H9 (cell line): Measurements from ENCODE around the gene FAM221B. TPM values are rescaled to one million over a fixed set of nuclear protein-coding genes. Genes with fewer than 3 reads are reported as not detected.

ENCODE experiments used
- DNase-seq: peaks from one replicate; pipeline ENCODE4 v3.0.0-alpha.2; 2017
- H2AFZ ChIP-seq: one replicate; pipeline ENCODE4 v1.6.1; 2013; ENCODE audit warnings: mild to moderate bottlenecking, low read length, control low read depth, moderate library complexity
- H2AK5ac ChIP-seq: 2 replicates; pipeline ENCODE4 v1.6.1; 2013; ENCODE audit warnings: low read length, control low read depth, mixed read lengths; ENCODE audit not compliant: insufficient read length
- H2BK120ac ChIP-seq: one replicate; pipeline ENCODE4 v1.6.1; 2013; ENCODE audit warnings: low read depth, mild to moderate bottlenecking, low read length, control low read depth, inconsistent platforms; ENCODE audit not compliant: poor library complexity, severe bottlenecking
- H2BK12ac ChIP-seq: 2 replicates; pipeline ENCODE4 v1.6.1; 2013; ENCODE audit warnings: low read length, control low read depth, mixed read lengths, low read depth; ENCODE audit not compliant: insufficient read length
- H2BK15ac ChIP-seq: 2 replicates; pipeline ENCODE4 v1.6.1; 2013; ENCODE audit warnings: low read depth, low read length, control low read depth
- H2BK20ac ChIP-seq: one replicate; pipeline ENCODE4 v1.6.1; 2013; ENCODE audit warnings: low read depth, mild to moderate bottlenecking, low read length, control low read depth, inconsistent platforms; ENCODE audit not compliant: poor library complexity, severe bottlenecking
- H2BK5ac ChIP-seq: 2 replicates; pipeline ENCODE4 v1.6.1; 2013; ENCODE audit warnings: low read length, control low read depth, mixed read lengths; ENCODE audit not compliant: insufficient read length
- H3K14ac ChIP-seq: 2 replicates; pipeline ENCODE4 v1.6.1; 2013; ENCODE audit warnings: low read length, control low read depth; ENCODE audit not compliant: insufficient read depth
- H3K18ac ChIP-seq: 2 replicates; pipeline ENCODE4 v1.6.1; 2013; ENCODE audit warnings: low read depth, mild to moderate bottlenecking, mixed read lengths, low read length, control low read depth; ENCODE audit not compliant: insufficient read length
- H3K23ac ChIP-seq: 2 replicates; pipeline ENCODE4 v1.6.1; 2013; ENCODE audit warnings: low read length, control low read depth, mixed read lengths, low read depth; ENCODE audit not compliant: insufficient read length
- H3K23me2 ChIP-seq: 2 replicates; pipeline ENCODE4 v1.6.1; 2013; ENCODE audit warnings: low read depth, mild to moderate bottlenecking, mixed read lengths, low read length, control low read depth; ENCODE audit not compliant: insufficient read length, poor library complexity, severe bottlenecking
- H3K27ac ChIP-seq: 2 replicates; pipeline ENCODE4 v1.5.1; 2013; ENCODE audit warnings: low read length, control low read depth, mixed read lengths, low read depth; ENCODE audit not compliant: insufficient read length
- H3K27me3 ChIP-seq: 2 replicates; pipeline ENCODE4 v1.6.1; 2013; ENCODE audit warnings: low read length, control low read depth, inconsistent platforms; ENCODE audit not compliant: insufficient read depth
- H3K4ac ChIP-seq: 2 replicates; pipeline ENCODE4 v1.6.1; 2013; ENCODE audit warnings: low read depth, mild to moderate bottlenecking, control low read depth, inconsistent platforms, low read length, moderate library complexity
- H3K4me1 ChIP-seq: 2 replicates; pipeline ENCODE4 v1.6.1; 2013; ENCODE audit warnings: low read length, control low read depth, inconsistent platforms; ENCODE audit not compliant: insufficient read depth
- H3K4me2 ChIP-seq: 2 replicates; pipeline ENCODE4 v1.6.1; 2013; ENCODE audit warnings: low read length, control low read depth, mixed read lengths; ENCODE audit not compliant: insufficient read length, insufficient read depth
- H3K56ac ChIP-seq: 2 replicates; pipeline ENCODE4 v1.6.1; 2013; ENCODE audit warnings: low read depth, mild to moderate bottlenecking, mixed read lengths, low read length, control low read depth; ENCODE audit not compliant: insufficient read length
- H3K79me1 ChIP-seq: 2 replicates; pipeline ENCODE4 v1.6.1; 2013; ENCODE audit warnings: low read depth, mild to moderate bottlenecking, moderate library complexity, low read length, control low read depth, inconsistent platforms; ENCODE audit not compliant: insufficient read depth, poor library complexity, severe bottlenecking
- H3K79me2 ChIP-seq: 2 replicates; pipeline ENCODE4 v1.6.1; 2013; ENCODE audit warnings: low read length, control low read depth, inconsistent platforms; ENCODE audit not compliant: insufficient read depth
- H3K9ac ChIP-seq: 2 replicates; pipeline ENCODE4 v1.6.1; 2013; ENCODE audit warnings: low read length, control low read depth, mixed read lengths; ENCODE audit not compliant: insufficient read length; ENCODE audit errors: extremely low read depth
- H3K9me3 ChIP-seq: one replicate; pipeline ENCODE4 v1.6.1; 2013; ENCODE audit warnings: low read depth, low read length, inconsistent platforms; ENCODE audit not compliant: control insufficient read depth
- H3T11ph ChIP-seq: one replicate; pipeline ENCODE4 v1.6.1; 2013; ENCODE audit warnings: mild to moderate bottlenecking, low read length, control low read depth, inconsistent platforms
- H4K20me1 ChIP-seq: one replicate; pipeline ENCODE4 v1.6.1; 2013; ENCODE audit not compliant: control insufficient read depth, insufficient read length, insufficient read depth
- H4K5ac ChIP-seq: 2 replicates; pipeline ENCODE4 v1.6.1; 2013; ENCODE audit warnings: low read depth, mild to moderate bottlenecking, mixed read lengths, low read length, control low read depth; ENCODE audit not compliant: insufficient read length
- H4K8ac ChIP-seq: replicated peaks from 2 replicates; pipeline ENCODE4 v1.6.1; 2013; ENCODE audit warnings: low read length, control low read depth, mixed read lengths, low read depth; ENCODE audit not compliant: insufficient read length
- H4K91ac ChIP-seq: 2 replicates; pipeline ENCODE4 v1.6.1; 2013; ENCODE audit warnings: low read depth, mild to moderate bottlenecking, moderate library complexity, mixed read lengths, low read length, control low read depth; ENCODE audit not compliant: insufficient read length
- H3K27ac Mint-ChIP-seq, 3 experiments: 2 replicates in 2 of 3; 3 replicates in 1 of 3; pipeline ENCODE4 v1.8.0; 2020 to 2021; ENCODE audit warnings: mixed read lengths in 3 of 3, mild to moderate bottlenecking in 1 of 3, moderate library complexity in 1 of 3
- H3K27me3 Mint-ChIP-seq: 2 replicates; pipeline ENCODE4 v1.8.0; 2021; ENCODE audit warnings: low read depth, mild to moderate bottlenecking, moderate library complexity, mixed read lengths
- H3K36me3 Mint-ChIP-seq, 3 experiments: 2 replicates in 2 of 3; 3 replicates in 1 of 3; pipeline ENCODE4 v1.8.0; 2020 to 2021; ENCODE audit warnings: low read depth in 3 of 3, mixed read lengths in 3 of 3; ENCODE audit not compliant: insufficient read depth in 1 of 3
- H3K4me1 Mint-ChIP-seq, 2 experiments: 2 replicates each; pipeline ENCODE4 v1.8.0; 2020; ENCODE audit warnings: mixed read lengths in 2 of 2
- H3K4me3 Mint-ChIP-seq, 2 experiments: 2 replicates in 1 of 2; 3 replicates in 1 of 2; pipeline ENCODE4 v1.8.0; 2020 to 2021; ENCODE audit warnings: mild to moderate bottlenecking in 2 of 2, mixed read lengths in 2 of 2, moderate library complexity in 1 of 2
- H3K9me3 Mint-ChIP-seq, 2 experiments: 2 replicates in 1 of 2; 3 replicates in 1 of 2; pipeline ENCODE4 v1.8.0; 2020; ENCODE audit warnings: mild to moderate bottlenecking in 2 of 2, mixed read lengths in 2 of 2, moderate library complexity in 1 of 2
- WGBS: extraction: QIAGEN DNeasy Blood & Tissue Kit; methylation state at CpG from one replicate; pipeline ENCODE4 v1.1.7; 2013; ENCODE audit warnings: missing lambda C conversion rate, low lambda C conversion rate, mixed read lengths; ENCODE audit not compliant: insufficient read length; ENCODE audit errors: extremely low coverage; 5-methylcytosine and 5-hydroxymethylcytosine counted together
- total RNA-seq: library from RNA; stranded (reverse); gene quantifications from 2 replicates; pipeline ENCODE4 v1.2.1, GENCODE V29; 2021
- TF ChIP-seq, protein P1 (sequence below): fragments of 200-600 bp; sonication (generic); conservative IDR thresholded peaks from 3 replicates; pipeline ENCODE4 v1.8.0; 2021; ENCODE audit warnings: antibody characterized with exemption, mild to moderate bottlenecking

FAM221B gene
- total RNA-seq, 1 experiment from 2014 or later: not detected

DNA sequence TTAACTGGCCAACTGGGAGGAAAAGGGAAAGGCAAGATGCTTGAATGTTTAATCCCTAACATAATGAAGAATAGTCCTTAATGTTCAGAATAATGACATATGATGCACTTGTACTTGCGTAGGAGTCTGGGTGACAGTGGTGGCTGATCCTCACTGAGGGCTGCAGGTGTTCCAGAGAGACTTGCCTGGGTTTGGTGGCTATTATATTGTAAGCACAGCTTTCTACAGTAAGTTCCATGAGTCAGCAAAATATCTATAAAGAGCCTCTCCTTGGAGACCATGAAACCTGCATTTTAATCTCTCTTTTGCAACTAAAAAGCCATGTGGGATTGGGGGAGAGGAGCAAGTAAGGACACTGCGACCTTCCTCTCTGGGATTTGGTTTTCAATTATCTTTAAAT is 39.0 kb downstream of the FAM221B start:
- no peaks in the 10 kb centered on the region for H3K27me3 ChIP-seq
- no peak overlapping the region for H2BK20ac ChIP-seq
- H2BK12ac ChIP-seq: no peak overlapping the region
- no peak overlapping the region for H4K91ac ChIP-seq
- no peak overlapping the region for H3K23ac ChIP-seq
- Mint-ChIP-seq H3K4me1 (peaks cover 17 to 19% of the 10 kb centered on the region in 2 experiments), H3K27ac (peak overlapping the region in 1 of 3 experiments; percentile 39; a peak in 1 of 7 replicates), H3K36me3 (peaks cover 0 to 14% (median 8%) of the 10 kb centered on the region in 3 experiments; a peak in 6 of 7 replicates), H3K27me3 (peaks cover 4% of the 10 kb centered on the region), H3K9me3 (no peaks in the 10 kb centered on the region), H3K4me3 (no peak overlapping the region)
- H3K27ac ChIP-seq: no peak overlapping the region
- no peaks in the 10 kb centered on the region for H3K4me1 ChIP-seq
- H3K9me3 ChIP-seq: no peaks in the 10 kb centered on the region
- H2BK5ac ChIP-seq: no peak overlapping the region
- H2BK120ac ChIP-seq: no peak overlapping the region
- no peak overlapping the region for H3K56ac ChIP-seq
- no peak overlapping the region for H2AFZ ChIP-seq
- H4K20me1 ChIP-seq: no peaks in the 10 kb centered on the region
- peaks cover 3% of the 10 kb centered on the region for H3K23me2 ChIP-seq
- TF ChIP-seq, protein P1, sequence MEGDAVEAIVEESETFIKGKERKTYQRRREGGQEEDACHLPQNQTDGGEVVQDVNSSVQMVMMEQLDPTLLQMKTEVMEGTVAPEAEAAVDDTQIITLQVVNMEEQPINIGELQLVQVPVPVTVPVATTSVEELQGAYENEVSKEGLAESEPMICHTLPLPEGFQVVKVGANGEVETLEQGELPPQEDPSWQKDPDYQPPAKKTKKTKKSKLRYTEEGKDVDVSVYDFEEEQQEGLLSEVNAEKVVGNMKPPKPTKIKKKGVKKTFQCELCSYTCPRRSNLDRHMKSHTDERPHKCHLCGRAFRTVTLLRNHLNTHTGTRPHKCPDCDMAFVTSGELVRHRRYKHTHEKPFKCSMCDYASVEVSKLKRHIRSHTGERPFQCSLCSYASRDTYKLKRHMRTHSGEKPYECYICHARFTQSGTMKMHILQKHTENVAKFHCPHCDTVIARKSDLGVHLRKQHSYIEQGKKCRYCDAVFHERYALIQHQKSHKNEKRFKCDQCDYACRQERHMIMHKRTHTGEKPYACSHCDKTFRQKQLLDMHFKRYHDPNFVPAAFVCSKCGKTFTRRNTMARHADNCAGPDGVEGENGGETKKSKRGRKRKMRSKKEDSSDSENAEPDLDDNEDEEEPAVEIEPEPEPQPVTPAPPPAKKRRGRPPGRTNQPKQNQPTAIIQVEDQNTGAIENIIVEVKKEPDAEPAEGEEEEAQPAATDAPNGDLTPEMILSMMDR: no peak
- no peak overlapping the region for H3K9ac ChIP-seq
- H3K14ac ChIP-seq: no peak overlapping the region
- no peak for DNase-seq
- no peaks in the 10 kb centered on the region for H3K79me1 ChIP-seq
- H3T11ph ChIP-seq: no peak overlapping the region
- no peak overlapping the region for H3K18ac ChIP-seq
- H2AK5ac ChIP-seq: no peak overlapping the region
- H4K5ac ChIP-seq: no peak overlapping the region
- H4K8ac ChIP-seq: no peak overlapping the region
- H3K4ac ChIP-seq: no peak overlapping the region
- H2BK15ac ChIP-seq: no peak overlapping the region
- no peak overlapping the region for H3K4me2 ChIP-seq
- no peaks in the 10 kb centered on the region for H3K79me2 ChIP-seq
- no CpG with 5 or more reads among the region's 2 CpGs for WGBS
